EH (cell line): Measurements from ENCODE around the gene BRD9.
A peak's percentile ranks its signal among the peaks of the same experiment; 100 is the strongest.
"Not testable (repeated sequence)": the region's sequence is repeated elsewhere in the genome, so short reads cannot be mapped to it uniquely, and the experiment has no call there.

ENCODE experiments used
- DNase-seq: peaks from one replicate; pipeline ENCODE4 v3.0.0-alpha.2; 2015; ENCODE audit warnings: low read depth

BRD9 gene

DNA sequence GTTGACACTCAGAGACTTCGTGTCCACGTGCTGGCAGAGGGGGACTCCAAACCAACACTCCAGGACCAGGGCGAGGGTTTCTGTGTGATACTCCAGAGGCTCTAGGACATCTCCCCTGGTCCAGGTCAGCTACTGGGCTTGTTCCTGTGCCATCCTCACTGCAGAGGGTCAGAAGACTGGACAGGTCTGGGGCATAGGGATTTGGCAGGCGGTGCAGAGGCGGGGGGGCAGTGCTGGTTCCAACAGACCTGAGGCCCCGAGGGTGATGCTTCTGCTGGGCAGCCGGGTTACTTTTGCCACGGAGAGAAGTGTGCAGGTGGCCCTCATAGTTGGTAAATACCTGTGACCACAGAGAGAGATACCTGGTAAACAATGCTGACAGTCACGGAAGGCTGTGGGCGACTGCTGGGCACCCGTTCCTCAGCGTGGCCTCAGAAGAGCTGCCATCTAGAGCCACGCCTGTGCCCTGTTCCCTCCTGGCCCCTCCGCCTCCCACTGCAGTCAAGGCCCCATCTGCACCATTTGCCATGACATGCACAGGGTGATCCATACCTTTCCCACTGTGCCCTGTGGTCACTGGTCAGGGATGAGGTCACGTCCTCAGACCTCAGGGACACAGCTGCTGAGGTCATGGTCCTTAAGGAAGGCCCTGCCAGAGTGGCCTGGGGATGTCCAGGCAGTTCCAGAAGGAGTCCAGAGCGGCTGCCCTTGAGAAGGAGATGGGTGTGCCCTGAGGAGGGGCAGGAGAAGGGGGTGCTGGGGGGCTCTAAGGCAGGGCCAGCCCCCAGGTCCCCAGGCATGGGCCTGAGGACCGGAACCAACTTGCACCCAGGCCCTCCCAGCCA lies 30.1 kb upstream of the BRD9 start:
- DNase-seq = no peak

DNA sequence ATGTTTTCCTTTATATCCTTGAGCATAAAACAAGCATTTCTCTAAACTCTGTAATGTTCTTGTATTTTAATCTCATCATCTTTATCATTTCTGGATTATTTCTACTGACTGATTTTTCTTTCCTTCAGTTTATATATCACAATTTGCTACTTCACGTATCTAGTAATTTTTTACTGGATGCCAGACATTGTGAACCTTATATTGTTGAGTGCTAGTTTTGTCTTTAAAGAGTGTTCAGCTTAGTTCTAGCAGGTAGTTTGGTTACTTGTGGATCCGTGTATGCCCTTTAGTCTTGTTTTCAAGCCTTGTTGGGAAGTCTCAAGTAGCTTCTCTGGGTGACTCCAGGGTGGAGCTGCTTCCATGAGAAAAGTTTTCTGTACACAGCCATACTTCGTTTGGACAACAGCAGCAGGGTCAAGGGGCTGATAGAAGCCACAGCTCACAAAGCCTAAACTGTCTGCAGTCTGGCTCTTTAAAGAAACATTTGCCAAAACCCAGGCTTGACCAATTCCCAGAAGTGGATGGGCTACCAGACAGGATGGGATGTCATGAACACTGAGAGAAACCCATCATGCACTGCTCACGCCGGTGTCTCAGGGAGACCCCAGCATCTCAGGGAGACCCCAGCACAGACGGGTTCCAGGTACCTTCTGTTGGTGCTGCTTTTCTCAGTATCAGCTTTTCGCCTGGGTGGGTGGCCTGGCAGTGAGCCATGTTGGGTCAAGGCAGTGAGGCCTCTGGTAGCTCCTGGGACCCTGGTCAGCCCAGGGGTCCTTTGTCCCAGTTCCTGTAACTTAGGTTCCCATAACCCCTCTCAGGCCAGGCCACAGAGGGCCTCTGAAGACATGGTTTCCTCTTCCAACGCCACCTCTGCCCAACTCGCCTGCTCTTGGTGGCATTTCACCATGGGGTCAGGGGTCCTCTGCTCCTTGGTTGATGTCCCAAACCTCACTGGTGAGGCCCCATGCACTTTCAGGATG lies 29.1 kb upstream of the BRD9 start:
- DNase-seq = no peak

DNA sequence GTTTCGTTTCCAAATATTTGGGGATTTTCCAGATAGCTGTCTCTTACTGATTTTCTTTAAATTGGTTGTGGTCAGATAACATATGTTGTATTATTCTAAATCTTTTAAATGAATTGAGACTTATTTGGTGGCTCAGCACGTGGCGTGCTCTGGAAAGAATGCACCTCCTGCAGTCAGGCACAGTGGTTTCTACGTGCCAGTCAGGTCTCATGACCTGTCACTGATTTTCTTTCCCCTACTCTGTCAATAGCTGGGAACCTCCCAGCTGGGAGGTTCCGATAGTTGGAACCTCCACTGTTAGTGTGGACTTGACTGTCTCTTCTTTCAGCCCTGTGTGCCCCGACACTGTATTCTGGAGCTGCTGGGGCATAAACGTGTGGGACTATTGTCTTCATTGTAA lies 27.7 kb upstream of the BRD9 start:
- DNase-seq = no peak

DNA sequence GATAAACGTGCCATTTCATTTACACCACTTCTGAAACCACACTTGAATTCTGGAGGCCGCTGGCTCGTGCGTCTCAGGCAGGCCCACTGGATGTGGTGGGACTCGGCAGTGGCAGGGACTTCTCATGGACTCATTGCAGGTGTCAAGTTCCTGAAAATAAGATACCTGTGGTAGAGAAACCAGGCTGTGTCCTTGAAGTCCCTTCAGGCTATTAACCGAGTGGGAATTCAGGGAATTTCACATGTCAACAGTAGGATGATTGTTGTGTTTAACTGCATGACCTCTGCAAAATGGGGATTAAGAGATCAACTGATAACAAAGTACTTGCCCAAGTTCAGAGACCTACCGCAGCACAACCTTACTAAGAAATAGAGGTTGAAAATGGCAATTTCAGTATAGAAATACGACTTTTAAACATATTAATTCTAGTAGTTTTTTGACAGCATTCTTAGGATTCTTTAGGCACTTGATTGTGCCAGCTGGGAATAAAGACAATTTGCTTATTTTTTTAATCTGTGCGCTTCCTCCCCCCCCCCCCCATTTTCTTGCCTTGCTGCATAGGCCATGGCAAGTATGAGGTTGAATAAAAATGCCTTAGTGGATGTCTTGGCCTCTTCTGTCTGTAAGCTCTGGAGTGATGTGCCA lies 26.9 kb upstream of the BRD9 start:
- no peak for DNase-seq

DNA sequence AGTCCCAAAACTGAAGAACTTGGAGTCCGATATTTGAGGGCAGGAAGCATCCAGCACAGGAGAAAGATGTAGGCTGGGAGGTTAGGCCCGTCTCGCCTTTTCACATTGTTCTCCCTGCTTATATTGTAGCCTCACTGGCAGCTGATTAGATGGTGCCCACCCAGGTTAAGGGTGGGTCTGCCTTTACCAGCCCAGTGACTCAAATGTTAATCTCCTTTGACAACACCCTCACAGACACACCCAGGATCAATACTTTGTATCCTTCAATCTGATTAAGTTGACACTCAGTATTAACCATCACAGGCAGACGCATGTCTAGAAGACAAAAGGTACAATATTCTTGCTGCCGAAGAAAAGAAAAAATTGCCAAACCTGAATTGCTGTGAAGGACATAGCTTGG lies 26.1 kb upstream of the BRD9 start:
- DNase-seq = not testable (repeated sequence)

DNA sequence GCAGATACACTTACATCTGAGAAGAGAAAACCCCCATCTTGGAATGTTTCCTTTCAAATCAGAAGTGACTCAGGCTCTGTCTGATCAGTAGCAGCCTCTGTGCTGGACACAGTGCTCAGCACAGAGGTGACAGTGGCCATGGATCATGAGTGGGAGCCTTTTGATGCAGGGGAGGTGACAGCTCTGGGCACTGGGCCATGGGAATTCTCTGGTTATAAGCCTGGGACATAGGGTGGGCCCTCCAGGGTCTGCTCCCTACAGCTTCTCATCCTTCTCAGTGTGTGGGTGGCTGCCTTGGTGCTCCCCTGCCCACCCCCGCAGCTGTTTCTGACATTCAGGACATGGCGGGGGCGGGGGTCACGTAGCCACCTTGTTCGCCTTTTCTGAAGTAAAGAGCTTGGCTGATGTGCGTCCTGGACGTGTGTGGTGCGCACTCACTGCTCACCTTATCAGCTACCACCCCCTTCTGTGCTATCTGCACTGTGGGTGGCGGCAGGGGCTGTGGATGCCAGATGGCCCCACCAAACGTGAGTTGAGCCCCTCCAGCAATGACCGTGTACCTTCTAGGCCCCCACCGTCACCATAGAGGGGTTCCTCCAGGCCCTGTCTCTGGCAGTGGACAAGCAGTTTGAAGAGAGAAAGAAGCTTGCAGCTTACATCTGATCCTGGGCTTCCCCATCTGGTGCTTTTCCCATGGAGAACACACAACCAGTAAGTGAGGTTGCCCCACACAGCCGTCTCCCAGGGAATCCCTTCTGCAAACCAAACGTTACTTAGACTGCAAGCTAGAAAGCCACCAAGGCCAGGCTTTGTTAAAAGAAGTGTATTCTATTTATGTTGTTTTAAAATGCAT lies 24.1 kb upstream of the BRD9 start:
- DNase-seq = no peak

DNA sequence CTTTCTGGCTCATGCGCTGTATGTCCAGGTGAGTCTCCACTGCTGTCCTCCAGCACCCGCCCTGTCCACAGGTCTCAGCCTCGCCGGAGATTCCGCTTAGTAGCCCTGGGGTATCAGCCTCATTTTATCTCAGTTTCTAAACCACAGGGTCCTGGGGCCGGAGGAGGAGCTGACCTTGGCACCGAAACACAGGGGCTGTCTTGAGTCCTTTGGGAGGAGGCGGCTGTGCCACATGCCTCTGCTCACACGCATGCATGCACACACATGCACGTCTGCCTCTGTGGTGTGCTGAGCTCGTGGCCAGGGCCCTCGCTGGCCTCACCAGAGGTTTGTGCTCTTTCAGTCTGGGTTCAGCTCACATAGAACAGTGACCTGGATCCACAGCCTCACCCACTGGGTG lies 23.3 kb upstream of the BRD9 start:
- DNase-seq = no peak

DNA sequence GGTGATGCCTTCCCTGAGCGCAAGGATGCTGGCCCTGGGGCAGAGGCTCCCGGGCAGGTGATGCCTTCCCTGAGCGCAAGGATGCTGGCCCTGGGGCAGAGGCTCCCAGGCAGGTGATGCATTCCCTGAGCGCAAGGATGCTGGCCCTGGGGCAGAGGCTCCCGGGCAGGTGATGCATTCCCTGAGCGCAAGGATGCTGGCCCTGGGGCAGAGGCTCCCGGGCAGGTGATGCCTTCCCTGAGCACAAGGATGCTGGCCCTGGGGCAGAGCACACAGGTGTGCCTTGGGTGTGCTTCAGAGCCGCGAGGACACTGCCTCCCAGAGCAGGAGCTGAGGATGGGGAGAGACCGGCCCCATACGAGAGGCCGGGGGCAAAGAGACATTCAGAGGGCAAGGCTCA lies 22.7 kb upstream of the BRD9 start:
- DNase-seq = not testable (repeated sequence)

DNA sequence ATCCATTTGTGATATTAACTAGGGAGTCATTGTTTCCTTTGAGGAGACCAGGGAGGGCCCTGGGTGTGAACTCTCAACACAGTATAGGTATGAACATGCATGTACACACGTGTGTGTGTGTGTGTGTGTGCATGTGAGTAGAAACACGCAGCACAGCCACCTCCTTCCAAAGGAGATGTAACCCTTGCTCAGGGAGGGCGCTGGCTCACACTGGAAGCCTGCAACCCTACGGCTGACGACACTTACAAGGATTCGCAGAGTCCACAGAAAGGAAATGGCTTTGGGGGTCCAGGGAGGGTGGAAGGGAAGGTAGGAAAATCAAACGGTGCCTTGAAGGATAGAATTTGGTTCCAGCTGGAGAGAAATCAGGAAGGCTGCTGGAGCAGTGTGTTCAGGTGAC lies 22.0 kb upstream of the BRD9 start:
- no peak for DNase-seq

DNA sequence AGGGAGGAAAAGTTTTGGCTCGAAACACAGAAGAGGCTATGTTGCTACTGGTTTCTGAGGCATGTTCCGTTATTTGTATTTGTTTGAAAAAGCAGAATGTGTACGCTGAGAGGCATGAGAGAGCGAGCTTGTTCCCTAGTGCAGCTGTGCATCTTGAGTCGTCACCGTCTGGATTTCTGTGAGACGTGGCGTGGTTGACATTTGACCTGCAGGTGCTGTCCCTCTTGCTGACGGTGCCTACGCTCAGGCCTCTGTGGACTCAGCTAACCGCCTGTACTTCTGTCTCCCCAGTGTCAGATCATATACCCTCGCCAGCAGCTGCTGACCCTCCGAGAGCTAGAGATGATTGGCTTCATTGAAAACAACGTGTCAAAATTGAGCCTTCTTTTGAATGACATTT lies 21.6 kb upstream of the BRD9 start:
- no peak for DNase-seq

DNA sequence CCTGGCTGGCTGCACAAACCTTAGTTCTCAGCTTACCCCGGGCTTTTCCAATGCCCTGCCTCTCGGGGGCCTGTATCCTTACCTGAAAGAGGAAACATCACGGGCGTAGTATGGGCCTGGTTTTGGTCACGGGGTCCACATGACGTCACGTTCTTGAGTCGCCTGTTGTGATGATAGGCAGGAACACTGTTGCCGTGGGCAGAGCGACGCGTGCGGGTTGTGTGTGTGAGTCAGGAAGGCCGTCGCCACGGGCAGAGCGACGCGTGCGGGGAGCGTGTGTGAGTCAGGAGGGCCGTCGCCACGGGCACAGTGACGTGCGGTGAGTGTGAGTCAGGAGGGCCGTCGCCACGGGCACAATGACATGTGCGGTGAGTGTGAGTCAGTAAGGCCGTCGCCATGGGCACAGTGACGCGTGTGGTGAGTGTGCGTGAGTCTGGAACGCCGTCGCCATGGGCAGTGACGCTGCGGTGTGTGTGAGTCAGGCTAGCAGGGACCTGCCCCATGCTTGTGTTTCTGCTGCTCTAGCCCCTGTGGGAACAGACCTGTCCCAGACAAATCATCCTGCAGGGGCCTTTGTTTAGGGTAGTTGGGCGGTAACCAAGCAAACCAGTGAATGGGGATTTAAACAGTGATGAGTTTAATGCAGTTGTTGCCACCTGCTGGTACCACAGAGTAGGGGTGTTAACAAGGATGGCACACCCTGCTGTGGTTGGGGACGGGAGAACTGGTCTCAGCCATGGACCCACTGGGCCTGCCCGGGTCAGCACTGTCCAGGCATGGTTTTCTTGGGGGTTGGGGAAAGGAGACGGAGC lies 19.9 kb upstream of the BRD9 start:
- DNase-seq = peak; percentile 75

DNA sequence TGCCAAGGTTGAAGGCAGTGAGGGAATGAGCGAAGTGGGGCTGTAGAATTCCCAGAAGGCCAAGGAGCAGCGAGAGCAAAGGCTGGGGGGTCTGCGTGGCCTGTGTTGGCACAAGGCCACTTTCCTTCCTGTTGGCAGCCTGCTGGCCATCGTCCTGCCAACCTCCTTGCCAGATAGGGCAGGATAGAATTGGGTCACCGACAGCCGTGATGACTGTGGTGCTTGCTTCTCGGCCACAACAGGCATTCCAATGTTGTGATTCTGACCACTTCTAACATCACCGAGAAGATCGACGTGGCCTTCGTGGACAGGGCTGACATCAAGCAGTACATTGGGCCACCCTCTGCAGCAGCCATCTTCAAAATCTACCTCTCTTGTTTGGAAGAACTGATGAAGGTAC lies 19.0 kb upstream of the BRD9 start:
- peak; percentile 44 for DNase-seq

DNA sequence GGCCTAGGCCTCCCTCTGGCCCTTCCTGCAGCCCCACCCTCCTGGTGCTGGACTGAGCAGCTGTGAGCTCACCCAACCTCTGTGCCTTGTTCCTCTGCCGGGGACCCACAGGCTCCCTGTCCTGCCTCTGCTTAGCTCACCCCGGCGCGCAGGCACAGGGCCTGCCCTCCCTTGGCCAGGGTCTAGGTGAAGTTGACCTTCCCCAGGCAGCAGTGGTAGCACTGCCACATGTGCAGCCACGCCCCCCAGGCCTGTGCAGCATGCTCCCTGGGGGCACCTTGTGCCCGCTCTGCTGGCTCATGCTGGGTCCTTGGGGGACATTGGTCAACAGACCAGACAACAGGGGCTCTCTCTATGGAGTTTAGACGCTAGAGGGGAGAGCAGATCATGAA lies 18.2 kb upstream of the BRD9 start:
- DNase-seq = no peak

DNA sequence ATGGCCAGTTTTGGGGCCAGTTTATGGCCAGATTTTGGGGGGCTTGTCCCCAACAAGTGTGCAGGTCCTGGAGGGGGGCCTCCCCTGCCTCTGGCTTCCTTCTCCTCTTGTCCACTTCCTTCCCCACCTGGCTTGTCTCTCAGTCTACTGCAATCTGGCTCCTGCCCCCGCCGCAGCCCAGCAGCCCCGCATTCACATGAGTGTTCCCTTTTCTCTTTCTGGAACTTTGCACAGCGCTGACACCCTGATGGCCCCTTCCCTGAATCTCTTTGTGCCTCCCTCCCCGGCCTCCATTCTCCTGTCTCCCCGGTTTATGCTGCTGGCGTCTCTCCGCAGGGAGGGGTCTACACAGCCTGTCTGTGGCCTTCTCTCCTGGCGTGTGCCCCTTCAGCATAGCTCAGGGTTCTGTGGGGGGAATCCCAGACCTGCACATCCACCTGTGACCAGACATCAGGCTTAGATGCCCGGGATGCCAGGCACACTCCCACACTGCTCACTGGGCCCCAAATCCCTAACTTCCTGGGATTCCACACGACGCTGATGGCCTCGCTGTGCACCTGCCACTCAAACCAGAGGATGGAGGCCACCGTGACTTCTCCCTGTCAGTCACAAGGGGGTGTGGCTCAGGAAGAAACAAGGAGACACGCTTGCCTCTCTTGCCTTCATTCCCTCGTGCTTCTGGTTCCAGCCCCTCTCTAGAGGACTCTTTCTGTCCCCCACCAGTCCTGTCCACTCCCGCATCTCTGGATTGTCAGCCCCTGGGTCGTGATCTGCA lies 17.6 kb upstream of the BRD9 start:
- no peak for DNase-seq

DNA sequence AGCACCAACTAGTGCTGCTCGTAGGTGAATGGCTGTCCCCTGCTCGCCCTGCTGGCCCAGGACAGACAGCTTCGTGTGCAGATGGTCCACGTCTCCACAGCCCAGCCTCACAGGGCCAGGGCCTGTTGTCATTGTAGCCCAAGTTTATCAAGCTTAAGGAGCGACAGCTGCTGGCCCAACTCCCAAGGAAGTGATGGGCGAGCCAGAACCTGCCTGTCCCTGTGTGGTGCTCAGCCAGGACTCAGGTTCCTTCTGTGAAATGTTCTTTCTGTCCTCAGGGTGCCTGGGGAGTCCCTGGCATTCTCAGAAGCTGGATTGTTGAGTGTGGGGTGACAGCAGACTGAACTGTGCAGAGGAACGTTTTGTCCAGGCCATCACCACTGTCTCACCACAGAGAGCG lies 16.5 kb upstream of the BRD9 start:
- no peak for DNase-seq

DNA sequence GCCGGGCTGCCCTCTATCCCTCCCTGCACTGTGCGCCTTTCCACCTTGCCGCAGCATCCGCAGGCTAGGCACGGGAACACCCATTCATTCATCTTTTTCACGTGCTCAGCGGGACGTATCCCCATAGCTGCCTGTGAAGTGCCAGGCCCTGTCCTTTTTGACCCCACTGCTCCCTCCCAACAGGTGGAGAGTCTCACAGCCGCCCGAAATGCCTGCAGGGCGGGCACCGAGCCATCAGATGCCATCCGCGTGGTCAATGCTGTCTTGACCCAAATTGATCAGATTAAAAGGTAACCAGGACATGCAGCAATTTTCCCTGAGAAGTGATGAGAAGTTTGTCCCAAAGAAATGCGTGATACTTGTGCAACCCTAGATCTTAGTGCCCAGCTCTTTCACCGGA lies 15.6 kb upstream of the BRD9 start:
- no peak for DNase-seq

DNA sequence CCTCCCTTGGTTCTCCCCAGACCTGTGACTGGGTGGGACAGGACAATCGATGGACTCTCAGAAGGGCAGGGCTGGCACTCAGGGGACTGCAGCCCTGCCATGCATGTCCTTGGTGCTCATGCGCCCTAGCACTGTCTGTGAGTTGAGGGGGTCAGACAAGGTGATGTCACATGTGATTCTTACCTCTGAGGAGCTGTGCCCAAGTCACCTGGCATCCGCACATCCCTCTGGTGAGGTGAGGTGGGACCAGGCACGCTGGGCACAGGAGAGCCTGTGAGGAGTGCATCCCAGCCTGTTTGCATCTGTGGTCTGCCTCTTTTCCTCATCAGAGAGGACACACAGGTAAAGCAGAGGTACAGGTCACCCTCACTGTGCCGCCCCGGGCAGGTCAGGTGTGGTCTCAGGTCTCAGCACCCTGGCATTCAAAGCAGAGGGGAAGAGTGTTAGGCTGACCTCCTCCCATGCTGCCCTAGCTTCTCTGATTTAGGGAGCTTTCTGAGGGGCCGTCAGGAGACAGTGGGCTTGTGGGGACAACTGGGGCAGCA lies 14.8 kb upstream of the BRD9 start:
- DNase-seq = no peak

DNA sequence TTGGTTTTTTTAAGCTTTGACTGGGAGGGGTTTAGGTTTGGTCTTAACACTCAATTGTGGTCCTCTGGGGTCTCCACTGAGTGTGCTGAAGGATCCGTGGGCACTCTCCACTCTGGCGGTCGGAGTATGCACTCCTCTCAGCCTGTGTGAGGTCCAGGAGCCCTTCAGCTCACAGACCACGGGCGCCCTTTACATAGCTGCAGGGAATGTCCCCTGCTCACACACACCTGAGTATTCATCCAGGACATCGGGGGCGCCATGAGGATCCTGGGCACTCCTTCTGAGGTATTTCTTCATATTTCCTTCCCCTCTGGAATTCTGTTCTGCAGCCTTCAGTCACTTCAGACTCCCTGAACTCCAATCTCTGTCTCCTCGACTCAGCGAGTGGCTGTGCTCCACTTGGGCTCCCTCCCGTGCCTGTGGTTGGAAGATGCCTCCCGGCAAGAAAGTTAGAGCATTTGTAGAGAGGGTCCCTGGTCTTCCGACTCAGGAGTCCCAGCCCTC lies 12.6 kb upstream of the BRD9 start:
- no peak for DNase-seq

DNA sequence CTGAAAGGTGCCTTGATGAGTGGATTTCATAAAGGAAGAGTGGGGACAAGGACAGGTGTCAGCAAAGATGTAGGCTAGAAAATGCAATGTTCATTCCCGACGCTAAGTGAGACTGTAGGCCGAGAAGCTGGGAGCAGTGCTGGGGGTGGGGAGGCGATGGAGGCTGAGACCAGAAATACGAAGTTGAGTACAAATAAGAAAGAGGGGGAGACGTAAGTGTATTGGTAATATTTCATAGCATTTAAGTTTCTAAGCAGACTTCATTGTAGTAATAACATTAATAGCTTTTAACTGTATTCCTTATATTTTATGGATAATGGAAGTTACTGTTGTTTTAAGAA lies 11.1 kb upstream of the BRD9 start:
- no peak for DNase-seq
